Sigmoid colon (tissue), 7 donors: ENCODE measurements around the gene SPOCK1. TPM values are rescaled to one million over a fixed set of nuclear protein-coding genes. Genes with fewer than 3 reads are reported as not detected.

Experiments used
- DNase-seq: peaks from one replicate; pipeline ENCODE4 v3.0.0-alpha.2; 2019
- H3K27ac ChIP-seq, 4 donors: fragments of 200-600 bp; sonication (generic); one replicate each; pipeline ENCODE4 v1.5.1; 2016 to 2019; ENCODE audit warnings: mild to moderate bottlenecking in 1 of 4
- H3K27me3 ChIP-seq, 3 donors: fragments of 200-600 bp; sonication (generic); one replicate each; pipeline ENCODE4 v1.5.1; 2019; ENCODE audit warnings: mild to moderate bottlenecking in 1 of 3
- H3K36me3 ChIP-seq, 4 donors: fragments of 200-600 bp; sonication (generic); one replicate each; pipeline ENCODE4 v1.5.1; 2016 to 2019
- H3K4me1 ChIP-seq, 4 donors: fragments of 200-600 bp; sonication (generic); one replicate each; pipeline ENCODE4 v1.5.1; 2017 to 2019
- H3K4me3 ChIP-seq, 4 donors: fragments of 200-600 bp; sonication (generic); one replicate each; pipeline ENCODE4 v1.5.1; 2017 to 2019; ENCODE audit warnings: mild to moderate bottlenecking in 2 of 4, moderate library complexity in 1 of 4
- H3K9me3 ChIP-seq, 4 donors: fragments of 200-600 bp in 3 of 4; sonication (generic) in 3 of 4; one replicate each; pipeline versions ENCODE4 v1.5.1 to v1.6.1; 2013 to 2019
- EP300 ChIP-seq, 4 donors: sonication (generic); formaldehyde crosslinking; IDR thresholded peaks; one replicate each; pipeline ENCODE4 v1.6.1; 2017; ENCODE audit warnings: antibody characterized with exemption in 4 of 4
- POLR2A ChIP-seq, 2 donors: fragments of 450-650 bp; IDR thresholded peaks; one replicate each; pipeline ENCODE4 v1.6.1; 2016; ENCODE audit warnings: antibody characterized with exemption in 2 of 2, mild to moderate bottlenecking in 2 of 2, moderate library complexity in 2 of 2
- POLR2AphosphoS5 ChIP-seq, 4 donors: sonication (generic); formaldehyde crosslinking; IDR thresholded peaks; one replicate each; pipeline ENCODE4 v1.6.1; 2017; ENCODE audit warnings: antibody characterized with exemption in 4 of 4
- WGBS, 2 donors: extraction: QIAGEN DNeasy Blood & Tissue Kit; methylation state at CpG; one replicate each; pipeline ENCODE4 v1.1.7; 2013; 5-methylcytosine and 5-hydroxymethylcytosine counted together
- intact Hi-C: fragments of 100-400 bp; cut with DNase I; formaldehyde crosslinking; loops from one replicate; pipeline ENCODE4 v1.15.1; 2023
- polyA plus RNA-seq, 3 donors: library from polyadenylated mRNA; stranded (reverse); fragments of 200-250 nt; gene quantifications; one replicate each; pipeline ENCODE4 v1.2.3, GENCODE V29; 2013
- total RNA-seq, 4 donors: library from RNA; depleted of rRNA; stranded (reverse); fragments of >200 nt; gene quantifications; one replicate each; pipeline ENCODE4 v1.1.0, GENCODE V29; 2016
- TF ChIP-seq, protein P1 (sequence below), 4 experiments: fragments of 450-650 bp in 3 of 4; fragments of 200-600 bp in 1 of 4; IDR thresholded peaks; one replicate each; pipeline ENCODE4 v1.5.1; 2016 to 2019; ENCODE audit warnings: antibody characterized with exemption in 4 of 4, mild to moderate bottlenecking in 3 of 4, moderate library complexity in 2 of 4
- donor health status: healthy with polysubstance abuse.
- donor health status: Bipolar disorder and iron deficiency.
- donor health status: healthy.

SPOCK1 gene
- total and polyA plus RNA-seq, 7 donors: 2.4 to 104 (median 33.4) TPM

DNA sequence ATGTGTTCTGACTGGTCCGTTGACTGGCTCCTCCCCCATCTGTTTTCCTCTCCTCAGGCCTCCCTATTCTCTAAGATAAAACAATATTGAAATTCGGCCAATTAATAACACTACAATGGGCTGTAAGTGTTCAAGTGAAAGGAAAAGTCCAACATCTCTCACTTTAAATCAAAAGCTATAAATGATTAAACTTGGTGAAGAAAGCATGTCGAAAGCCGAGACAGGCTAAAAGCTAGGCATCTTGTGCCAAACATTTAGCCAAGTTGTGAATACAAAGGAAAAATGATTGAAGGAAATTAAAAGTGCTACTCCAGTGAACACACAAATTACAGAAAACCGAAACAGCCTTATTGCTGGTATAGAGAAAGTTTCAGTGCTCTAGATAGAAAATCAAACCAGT lies 310.6 kb downstream of the SPOCK1 start:
- Histone ChIP-seq H3K4me1 (peaks cover 0 to 30% (median 10%) of the 10 kb centered on the region in 4 donors), H3K27ac (no peak overlapping the region), H3K36me3 (no peaks in the 10 kb centered on the region), H3K27me3 (no peaks in the 10 kb centered on the region), H3K9me3 (no peaks in the 10 kb centered on the region), H3K4me3 (no peak overlapping the region)
- WGBS, 2 donors: 80 to 88% methylated on average over 5 of the region's 5 CpGs
- intact Hi-C loops: no loop called here
- DNase-seq: no peak
- TF ChIP-seq POLR2AphosphoS5 (IDR thresholded peaks at IDR 0.05): no peak
- no peak for TF ChIP-seq POLR2A (IDR thresholded peaks at IDR 0.05)
- TF ChIP-seq, protein P1, sequence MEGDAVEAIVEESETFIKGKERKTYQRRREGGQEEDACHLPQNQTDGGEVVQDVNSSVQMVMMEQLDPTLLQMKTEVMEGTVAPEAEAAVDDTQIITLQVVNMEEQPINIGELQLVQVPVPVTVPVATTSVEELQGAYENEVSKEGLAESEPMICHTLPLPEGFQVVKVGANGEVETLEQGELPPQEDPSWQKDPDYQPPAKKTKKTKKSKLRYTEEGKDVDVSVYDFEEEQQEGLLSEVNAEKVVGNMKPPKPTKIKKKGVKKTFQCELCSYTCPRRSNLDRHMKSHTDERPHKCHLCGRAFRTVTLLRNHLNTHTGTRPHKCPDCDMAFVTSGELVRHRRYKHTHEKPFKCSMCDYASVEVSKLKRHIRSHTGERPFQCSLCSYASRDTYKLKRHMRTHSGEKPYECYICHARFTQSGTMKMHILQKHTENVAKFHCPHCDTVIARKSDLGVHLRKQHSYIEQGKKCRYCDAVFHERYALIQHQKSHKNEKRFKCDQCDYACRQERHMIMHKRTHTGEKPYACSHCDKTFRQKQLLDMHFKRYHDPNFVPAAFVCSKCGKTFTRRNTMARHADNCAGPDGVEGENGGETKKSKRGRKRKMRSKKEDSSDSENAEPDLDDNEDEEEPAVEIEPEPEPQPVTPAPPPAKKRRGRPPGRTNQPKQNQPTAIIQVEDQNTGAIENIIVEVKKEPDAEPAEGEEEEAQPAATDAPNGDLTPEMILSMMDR (IDR thresholded peaks at IDR 0.05): no peak
- no peak for TF ChIP-seq EP300 (IDR thresholded peaks at IDR 0.05)

DNA sequence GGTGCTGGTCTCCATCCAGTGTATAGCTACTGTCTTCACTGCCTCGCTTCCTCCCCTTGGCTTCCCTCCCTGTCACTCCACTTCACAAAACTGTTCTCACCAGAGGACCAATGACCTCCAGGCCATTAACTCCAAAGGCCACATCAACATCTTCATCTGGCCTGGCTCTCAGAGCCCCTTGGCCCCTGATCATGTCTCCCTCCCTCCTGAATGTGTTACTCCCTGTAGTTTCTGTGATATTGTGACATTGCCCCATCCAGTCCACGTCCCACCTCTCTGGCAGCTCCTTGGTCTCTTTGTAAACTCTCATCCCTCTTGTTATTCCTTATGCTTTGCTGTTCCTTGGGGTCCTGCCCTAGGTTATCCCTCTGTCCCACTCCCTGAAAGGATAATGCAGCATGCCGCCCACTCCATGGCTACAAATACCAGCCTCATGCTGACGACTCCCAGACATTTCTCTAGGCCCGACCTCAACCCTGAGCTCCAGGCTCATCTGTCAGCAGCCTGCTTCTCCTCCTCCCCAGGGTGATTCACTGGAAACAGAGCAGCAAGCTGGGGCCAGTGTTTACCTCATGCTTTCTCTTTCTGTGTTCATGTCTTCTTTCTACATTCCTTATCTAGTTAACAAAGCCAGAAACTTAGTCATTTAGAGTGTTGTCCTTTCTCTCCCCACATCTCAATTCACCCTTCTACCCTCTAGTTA lies 312.2 kb downstream of the SPOCK1 start:
- DNase-seq: peak; percentile 70

DNA sequence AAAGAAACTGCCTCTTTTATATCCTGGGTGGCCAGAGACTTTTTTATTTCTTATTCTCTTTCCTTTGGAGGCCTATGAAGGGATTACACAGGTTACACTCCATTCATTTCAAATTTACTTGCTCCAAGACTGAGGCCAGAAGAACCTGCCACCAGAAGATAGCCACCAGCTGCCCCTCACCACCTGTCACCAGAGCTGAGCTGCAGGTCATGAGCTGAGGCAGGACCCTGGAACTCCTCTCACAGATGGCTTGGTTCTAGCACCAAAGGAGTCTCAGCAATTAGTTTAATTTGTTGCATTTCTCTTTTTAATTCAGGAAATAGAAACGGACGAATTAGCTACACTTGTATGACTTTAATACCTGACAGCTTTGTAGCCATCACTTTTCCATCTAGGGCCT lies 313.9 kb downstream of the SPOCK1 start:
- peaks cover 0 to 12% (median 2%) of the 10 kb centered on the region in 4 donors for H3K4me1 ChIP-seq
- H3K27ac ChIP-seq: no peak overlapping the region
- DNase-seq: no peak
- H3K27me3 ChIP-seq: no peaks in the 10 kb centered on the region
- H3K4me3 ChIP-seq: no peak overlapping the region
- no peaks in the 10 kb centered on the region for H3K9me3 ChIP-seq
- no peak for TF ChIP-seq POLR2A (IDR thresholded peaks at IDR 0.05)
- TF ChIP-seq, protein P1 (IDR thresholded peaks at IDR 0.05): no peak
- no peak for TF ChIP-seq POLR2AphosphoS5 (IDR thresholded peaks at IDR 0.05)
- TF ChIP-seq EP300 (IDR thresholded peaks at IDR 0.05): no peak
- intact Hi-C loops: no loop called here
- no peaks in the 10 kb centered on the region for H3K36me3 ChIP-seq
- 89 to 95% methylated on average over 2 of the region's 2 CpGs for WGBS, 2 donors

More for the DNA sequence above, 312.2 kb downstream of the SPOCK1 start:
- peak overlapping the region in 2 of 4 donors; percentile 30 to 44 for H3K27ac ChIP-seq
- H3K36me3 ChIP-seq: no peaks in the 10 kb centered on the region
- H3K4me3 ChIP-seq: no peak overlapping the region
- H3K9me3 ChIP-seq: no peaks in the 10 kb centered on the region
- no peaks in the 10 kb centered on the region for H3K27me3 ChIP-seq
- intact Hi-C loops: no loop called here
- TF ChIP-seq EP300 (IDR thresholded peaks at IDR 0.05) (no peak), POLR2A (IDR thresholded peaks at IDR 0.05) (no peak), POLR2AphosphoS5 (IDR thresholded peaks at IDR 0.05) (no peak)
- TF ChIP-seq, protein P1 (IDR thresholded peaks at IDR 0.05): no peak
- 66% methylated on average over 5 of the region's 5 CpGs for WGBS, 2 donors
- H3K4me1 ChIP-seq: peaks cover 0 to 21% (median 8%) of the 10 kb centered on the region in 4 donors

DNA sequence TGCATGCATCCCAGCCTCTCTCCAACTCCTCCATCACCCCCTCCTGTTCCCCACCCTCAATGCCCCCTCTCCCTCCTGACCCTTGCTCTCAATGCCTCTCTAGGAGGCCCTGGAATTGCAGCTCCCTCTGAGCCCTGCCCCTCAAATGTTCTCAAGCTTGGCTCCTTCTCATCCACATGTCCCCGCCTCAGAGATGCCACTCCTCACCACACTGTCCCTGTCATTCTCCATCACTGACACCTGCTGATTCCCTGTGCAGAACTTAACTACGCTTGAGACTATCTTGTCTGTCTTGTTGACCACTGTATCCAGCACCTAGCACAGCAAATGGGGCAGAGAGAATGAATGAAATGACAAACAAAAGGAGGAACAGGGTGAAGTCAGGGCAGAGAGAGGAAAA lies 314.4 kb downstream of the SPOCK1 start:
- intact Hi-C loops: no loop called here
- H3K36me3 ChIP-seq: no peaks in the 10 kb centered on the region
- no peaks in the 10 kb centered on the region for H3K27me3 ChIP-seq
- no peak overlapping the region for H3K27ac ChIP-seq
- no peaks in the 10 kb centered on the region for H3K9me3 ChIP-seq
- no peak for DNase-seq
- H3K4me1 ChIP-seq: peaks cover 0 to 12% (median 0%) of the 10 kb centered on the region in 4 donors
- TF ChIP-seq POLR2A (IDR thresholded peaks at IDR 0.05) (no peak), EP300 (IDR thresholded peaks at IDR 0.05) (no peak), POLR2AphosphoS5 (IDR thresholded peaks at IDR 0.05) (no peak)
- TF ChIP-seq, protein P1 (IDR thresholded peaks at IDR 0.05): no peak
- H3K4me3 ChIP-seq: no peak overlapping the region
- WGBS, 2 donors: 74 to 83% methylated on average over 2 of the region's 2 CpGs
